Endometrium (tissue), 2 donors: Measurements from ENCODE around the gene CLCNKB.

ENCODE experiments used
- FAIRE-seq: peaks from 2 replicates; lab custom pipeline; 2012; peaks lifted over from hg19 to GRCh38; lab: Jason Lieb, UNC
- donor health status: control.
- donor health status: control.

CLCNKB gene

GRCh38 chr1:16076031-16076864 is 32.7 kb downstream of the CLCNKB start:
- FAIRE-seq, result no peak

GRCh38 chr1:16076865-16077238 is 33.3 kb downstream of the CLCNKB start:
- FAIRE-seq, result no peak

- no peak for FAIRE-seq
Observed at GRCh38 chr1:16077406-16078245, 34.0 kb downstream of the CLCNKB start.

- no peak for FAIRE-seq
Observed at GRCh38 chr1:16078925-16079656, 35.5 kb downstream of the CLCNKB start.

GRCh38 chr1:16080422-16081150 is 37.0 kb downstream of the CLCNKB start:
- no peak for FAIRE-seq

GRCh38 chr1:16081636-16082035 is 38.1 kb downstream of the CLCNKB start:
- no peak for FAIRE-seq

GRCh38 chr1:16082283-16083038 is 38.9 kb downstream of the CLCNKB start:
- FAIRE-seq, result no peak

- FAIRE-seq, result no peak
Observed at GRCh38 chr1:16083486-16083885, 39.9 kb downstream of the CLCNKB start.

- FAIRE-seq, result no peak
Observed at GRCh38 chr1:16085522-16085921, 41.9 kb downstream of the CLCNKB start.

- no peak for FAIRE-seq
Observed at GRCh38 chr1:16087733-16088132, 44.2 kb downstream of the CLCNKB start.

- no peak for FAIRE-seq
Observed at GRCh38 chr1:16088351-16088911, 44.8 kb downstream of the CLCNKB start.

GRCh38 chr1:16088996-16089395 is 45.4 kb downstream of the CLCNKB start:
- no peak for FAIRE-seq

GRCh38 chr1:16090076-16090826 is 46.7 kb downstream of the CLCNKB start:
- FAIRE-seq, result no peak

- FAIRE-seq, result no peak
Observed at GRCh38 chr1:16091296-16091695, 47.7 kb downstream of the CLCNKB start.

GRCh38 chr1:16092097-16092922 is 48.7 kb downstream of the CLCNKB start:
- FAIRE-seq, result no peak

- FAIRE-seq, result no peak
Observed at GRCh38 chr1:16092923-16093511, 49.4 kb downstream of the CLCNKB start.

- FAIRE-seq, result no peak
Observed at GRCh38 chr1:16093611-16094010, 50.0 kb downstream of the CLCNKB start.

- no peak for FAIRE-seq
Observed at GRCh38 chr1:16094453-16095158, 51.0 kb downstream of the CLCNKB start.
